Stimulated activated CD4-positive, alpha-beta T cell treated with anti-CD3 and anti-CD28 coated beads, Interleukin-4, amount 100 ng/mL, for 1 hour (primary cell): ENCODE data around the gene RALGAPA2.

Source experiments
- DNase-seq: peaks from one replicate; pipeline ENCODE4 v3.0.0-alpha.2; 2020

RALGAPA2 gene

GRCh38 chr20:20393207-20394120 is 319.0 kb downstream of the RALGAPA2 start:
- DNase-seq = no peak

DNA sequence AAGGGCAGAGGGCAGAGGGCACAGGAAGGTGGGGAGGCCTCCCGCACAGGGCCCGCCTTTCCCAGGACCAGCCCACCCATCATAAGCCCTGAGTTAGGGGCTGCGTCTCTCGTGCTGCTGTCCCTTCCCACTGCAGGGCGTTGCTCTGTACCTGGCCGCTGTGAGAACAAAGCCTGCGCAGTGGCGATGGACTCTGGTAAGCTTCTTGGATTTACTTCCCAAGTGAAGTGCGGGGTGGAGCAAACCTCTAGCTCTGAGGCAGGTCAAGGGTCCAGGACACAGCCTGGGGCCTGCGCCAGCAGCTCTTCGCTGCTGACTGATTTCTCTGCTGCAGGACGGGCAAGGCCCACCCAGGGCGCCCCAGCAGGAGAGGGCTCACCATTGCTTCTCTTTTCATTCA is 320.7 kb downstream of the RALGAPA2 start:
- DNase-seq = no peak

DNA sequence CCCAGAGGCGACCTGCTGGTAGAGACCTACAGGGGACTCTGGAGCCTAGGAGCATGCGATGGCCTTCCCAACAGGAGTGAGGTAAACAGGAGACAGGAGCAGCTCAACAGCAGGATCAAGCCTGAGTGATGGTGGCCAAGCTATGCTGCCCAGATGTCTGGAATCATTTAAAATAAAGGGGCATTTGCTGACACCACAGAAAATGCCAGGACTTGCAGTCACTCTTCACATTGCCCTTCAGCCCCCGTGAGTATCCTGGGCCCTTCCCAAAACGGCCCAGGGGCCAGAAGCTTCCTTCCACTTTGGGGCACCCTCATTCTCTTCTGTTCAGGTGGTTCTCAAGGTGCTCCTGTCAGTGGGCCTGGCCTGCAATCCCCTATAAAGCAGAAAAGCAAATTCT is 321.3 kb downstream of the RALGAPA2 start:
- DNase-seq = no peak

DNA sequence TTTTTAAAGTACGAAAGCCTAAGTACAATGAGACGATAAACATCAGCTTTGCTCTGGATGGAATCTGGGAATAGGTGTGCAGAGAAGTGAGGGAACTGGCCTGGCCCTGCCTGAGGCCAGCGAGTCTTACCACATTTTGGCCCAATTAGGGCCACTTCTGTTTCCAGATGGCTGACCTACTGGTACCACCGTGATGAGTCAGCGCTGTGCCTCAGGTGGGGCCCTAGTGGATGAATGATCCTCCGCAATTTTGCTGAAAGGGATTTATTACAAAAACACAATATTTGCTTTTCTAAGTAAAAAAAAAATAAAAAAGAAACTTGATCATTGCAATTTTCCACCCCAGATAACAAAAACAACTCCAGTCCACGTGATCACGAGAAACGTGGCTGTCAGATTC is 322.1 kb downstream of the RALGAPA2 start:
- no peak for DNase-seq

DNA sequence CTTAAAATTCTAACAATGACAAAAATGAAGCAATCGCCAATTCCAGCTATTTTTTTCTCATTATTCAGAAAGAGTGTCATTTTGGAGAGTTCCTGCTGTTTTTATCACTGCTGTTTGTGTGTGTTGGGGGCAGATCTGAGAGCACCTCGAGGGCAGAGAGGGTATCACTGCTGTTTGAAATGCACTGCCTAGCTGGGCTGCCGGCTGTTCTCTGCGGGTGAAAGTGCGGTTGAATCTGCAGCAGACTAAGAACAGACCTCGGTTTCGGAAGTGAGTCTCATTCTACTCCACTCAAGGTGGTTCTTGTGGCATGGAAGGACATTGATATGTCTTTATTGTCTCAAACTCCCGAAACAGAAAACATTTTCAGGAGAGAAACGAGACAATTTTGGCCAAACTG is 326.3 kb downstream of the RALGAPA2 start:
- no peak for DNase-seq

DNA sequence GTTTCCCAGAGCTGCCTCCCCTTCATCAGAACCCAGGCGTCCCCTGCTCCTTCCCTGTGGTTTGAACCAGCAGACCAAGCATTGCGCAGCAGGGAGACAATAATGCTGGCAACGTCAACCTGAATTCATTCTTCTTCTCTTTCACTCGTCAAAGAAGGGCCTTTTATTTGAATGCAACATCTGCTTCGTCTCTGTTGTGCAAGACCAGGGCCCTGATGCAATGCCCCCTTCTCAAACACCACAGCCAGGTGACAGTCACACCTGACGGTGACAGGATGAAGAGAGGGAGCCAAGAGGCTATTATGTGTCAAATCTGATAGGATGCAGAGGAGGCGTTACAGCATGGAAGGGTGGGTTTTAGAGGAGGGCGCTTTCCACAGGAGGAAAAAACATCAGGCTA is 336.6 kb downstream of the RALGAPA2 start:
- DNase-seq = no peak

DNA sequence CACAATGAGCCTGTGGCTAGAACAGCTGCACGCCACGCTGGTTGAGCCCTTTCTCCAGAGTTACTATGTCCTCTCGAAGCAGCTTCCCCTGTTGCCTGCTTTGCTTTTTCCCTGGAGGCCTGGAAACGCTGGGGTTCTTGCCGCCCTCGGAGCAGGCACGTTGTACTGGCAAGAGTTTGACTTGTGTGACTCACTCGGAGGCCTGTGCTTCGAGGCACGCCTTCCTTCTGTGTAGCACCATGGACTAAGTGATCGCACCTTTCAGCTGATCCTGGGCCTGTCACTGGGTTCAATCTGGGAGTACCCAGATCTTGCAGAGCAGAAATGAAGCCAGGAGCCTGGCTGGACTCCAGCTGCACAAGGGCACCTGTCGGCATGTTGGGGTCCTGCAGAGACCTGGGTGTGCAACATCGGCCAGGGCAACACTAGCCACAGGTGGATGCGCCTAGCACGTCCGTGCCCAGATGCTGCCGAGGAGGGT is 339.3 kb downstream of the RALGAPA2 start:
- no peak for DNase-seq

GRCh38 chr20:20371681-20372080 is 340.8 kb downstream of the RALGAPA2 start:
- DNase-seq = no peak

DNA sequence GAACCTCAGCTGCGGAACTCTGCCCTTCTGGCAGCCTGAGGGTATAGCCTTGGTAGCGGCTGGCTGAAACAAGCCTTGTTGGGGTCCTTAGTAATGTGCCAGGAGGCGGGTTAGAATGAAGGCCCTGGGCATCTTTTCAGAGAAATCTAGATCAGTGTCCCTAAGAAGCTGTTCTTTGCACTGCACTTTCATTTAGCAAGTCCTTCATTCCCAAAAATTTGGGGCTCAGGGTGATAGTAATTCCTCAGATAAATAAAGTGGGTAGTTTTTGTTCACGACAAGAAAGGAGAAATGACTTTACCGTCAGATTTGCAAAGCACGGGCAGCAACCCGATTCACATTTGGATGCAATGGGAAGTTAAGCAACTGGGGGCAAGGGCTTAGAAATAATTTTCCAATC is 341.4 kb downstream of the RALGAPA2 start:
- no peak for DNase-seq

DNA sequence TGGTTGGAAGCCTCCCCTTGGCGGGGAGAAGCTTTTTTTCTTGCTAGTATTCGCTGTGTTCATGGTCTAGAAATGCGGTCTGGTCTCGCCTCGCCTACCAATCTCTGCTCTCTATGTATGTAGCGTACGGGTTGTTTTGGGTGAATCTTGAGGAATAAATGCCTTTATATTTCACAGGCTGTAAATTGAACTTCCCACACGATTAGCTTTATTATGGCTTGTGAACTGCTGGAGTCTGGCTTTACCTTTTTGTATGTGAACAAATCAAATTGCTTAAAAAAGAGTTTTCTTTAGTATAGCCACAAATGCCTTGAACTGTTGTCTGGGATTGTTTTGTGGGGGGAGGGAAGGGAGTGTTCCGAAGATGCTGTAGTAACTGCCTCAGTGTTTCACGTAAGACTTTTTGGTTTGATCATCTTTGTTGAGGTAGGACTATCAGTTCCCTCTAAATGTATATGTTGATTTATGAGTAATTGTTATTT is 342.3 kb downstream of the RALGAPA2 start:
- DNase-seq = no peak

DNA sequence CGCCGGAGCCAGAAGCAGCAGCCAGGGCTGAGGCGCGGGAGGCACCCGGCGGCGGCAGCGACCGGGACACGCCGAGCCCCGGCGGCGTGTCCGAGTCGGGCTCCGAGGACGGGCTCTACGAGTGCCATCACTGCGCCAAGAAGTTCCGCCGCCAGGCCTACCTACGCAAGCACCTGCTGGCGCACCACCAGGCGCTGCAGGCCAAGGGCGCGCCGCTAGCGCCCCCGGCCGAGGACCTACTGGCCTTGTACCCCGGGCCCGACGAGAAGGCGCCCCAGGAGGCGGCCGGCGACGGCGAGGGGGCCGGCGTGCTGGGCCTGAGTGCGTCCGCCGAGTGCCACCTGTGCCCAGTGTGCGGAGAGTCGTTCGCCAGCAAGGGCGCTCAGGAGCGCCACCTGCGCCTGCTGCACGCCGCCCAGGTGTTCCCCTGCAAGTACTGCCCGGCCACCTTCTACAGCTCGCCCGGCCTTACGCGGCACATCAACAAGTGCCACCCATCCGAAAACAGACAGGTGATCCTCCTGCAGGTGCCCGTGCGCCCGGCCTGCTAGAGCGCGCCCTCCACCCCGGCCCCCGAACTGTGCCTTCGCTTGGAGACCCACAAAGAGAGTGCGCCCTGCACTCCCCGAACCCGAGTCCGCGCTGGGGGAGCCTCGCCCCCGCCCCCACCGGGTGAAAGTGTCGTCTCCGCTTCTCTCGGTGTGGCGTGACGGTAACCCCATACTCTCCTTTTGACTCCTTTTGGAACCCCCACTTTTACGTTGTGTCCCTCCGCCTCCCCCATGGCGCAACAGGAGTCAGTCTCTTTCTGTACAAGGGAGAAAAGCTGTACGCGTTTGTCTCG is 343.0 kb downstream of the RALGAPA2 start:
- no peak for DNase-seq

DNA sequence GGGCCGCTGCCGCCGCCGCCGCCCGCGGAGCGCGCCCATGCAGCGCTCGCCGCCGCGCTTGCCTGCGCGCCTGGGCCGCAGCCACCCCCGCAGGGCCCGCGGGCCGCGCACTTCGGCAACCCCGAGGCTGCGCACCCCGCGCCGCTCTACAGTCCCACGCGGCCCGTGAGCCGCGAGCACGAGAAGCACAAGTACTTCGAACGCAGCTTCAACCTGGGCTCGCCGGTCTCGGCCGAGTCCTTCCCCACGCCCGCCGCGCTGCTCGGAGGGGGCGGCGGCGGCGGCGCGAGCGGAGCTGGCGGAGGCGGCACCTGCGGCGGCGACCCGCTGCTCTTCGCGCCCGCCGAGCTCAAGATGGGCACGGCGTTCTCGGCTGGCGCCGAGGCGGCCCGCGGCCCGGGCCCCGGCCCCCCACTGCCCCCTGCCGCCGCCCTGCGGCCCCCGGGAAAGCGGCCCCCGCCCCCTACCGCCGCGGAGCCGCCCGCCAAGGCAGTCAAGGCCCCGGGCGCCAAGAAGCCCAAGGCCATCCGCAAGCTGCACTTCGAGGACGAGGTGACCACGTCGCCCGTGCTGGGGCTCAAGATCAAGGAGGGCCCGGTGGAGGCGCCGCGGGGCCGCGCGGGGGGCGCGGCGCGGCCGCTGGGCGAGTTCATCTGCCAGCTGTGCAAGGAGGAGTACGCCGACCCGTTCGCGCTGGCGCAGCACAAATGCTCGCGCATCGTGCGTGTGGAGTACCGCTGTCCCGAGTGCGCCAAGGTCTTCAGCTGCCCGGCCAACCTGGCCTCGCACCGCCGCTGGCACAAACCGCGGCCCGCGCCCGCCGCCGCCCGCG is 343.8 kb downstream of the RALGAPA2 start:
- DNase-seq = no peak

- no peak for DNase-seq
Measured at GRCh38 chr20:20367575-20368417, 344.6 kb downstream of the RALGAPA2 start, which contains the start of gene INSM1. Gene INSM1, plus strand, starts transcription at chr20:20368104. Its CDS starts 164 bp downstream, at chr20:20368268.

GRCh38 chr20:20366876-20367574 is 345.4 kb downstream of the RALGAPA2 start:
- DNase-seq = no peak

DNA sequence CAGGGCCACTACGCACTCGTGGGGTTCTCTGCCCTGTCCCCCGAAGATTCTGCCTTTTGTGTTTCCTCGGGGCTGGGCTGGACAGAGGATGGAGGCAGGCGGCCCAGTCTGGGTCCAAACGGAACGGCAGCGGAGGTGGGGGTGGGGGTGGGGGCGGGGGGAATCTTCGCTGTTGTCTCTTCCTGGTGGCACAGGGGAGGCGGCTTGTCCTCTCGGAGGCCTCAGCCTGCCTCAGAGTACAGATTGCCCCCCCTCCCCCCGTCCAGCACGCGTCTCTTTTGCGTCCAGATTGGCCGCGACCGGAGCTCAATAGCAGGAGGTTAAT is 345.9 kb downstream of the RALGAPA2 start:
- no peak for DNase-seq

DNA sequence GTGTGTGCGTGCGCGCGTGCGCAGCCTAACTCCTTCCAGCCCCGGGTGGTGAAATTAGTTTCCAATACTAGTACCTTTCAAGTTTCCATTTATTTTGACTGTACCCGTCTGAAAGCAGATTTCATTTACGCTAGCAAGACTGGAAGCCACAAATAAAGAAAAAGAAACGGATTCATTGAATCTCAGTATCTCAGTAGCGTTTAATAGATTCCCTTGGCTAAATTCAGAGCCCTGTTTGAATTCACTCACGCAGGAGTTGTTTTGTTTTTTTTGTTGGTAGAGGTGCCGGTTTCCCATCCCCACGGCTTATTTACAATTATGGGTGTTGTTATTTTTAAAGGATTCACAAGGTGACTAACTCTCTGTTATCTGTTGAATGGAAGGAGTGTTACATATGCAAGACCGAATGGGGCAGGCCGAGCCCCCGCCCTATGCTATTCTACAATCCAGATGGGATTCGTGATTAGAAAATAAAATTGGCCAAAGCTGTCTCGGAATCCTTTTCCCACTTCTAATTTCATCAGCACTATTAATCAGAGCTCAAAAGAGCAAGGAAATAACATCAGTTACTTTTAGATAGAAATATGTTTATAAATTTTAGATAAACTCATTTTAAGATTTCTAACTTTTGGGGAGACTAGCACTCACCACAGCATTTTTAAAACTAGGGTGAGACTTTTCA is 346.8 kb downstream of the RALGAPA2 start:
- DNase-seq = no peak

DNA sequence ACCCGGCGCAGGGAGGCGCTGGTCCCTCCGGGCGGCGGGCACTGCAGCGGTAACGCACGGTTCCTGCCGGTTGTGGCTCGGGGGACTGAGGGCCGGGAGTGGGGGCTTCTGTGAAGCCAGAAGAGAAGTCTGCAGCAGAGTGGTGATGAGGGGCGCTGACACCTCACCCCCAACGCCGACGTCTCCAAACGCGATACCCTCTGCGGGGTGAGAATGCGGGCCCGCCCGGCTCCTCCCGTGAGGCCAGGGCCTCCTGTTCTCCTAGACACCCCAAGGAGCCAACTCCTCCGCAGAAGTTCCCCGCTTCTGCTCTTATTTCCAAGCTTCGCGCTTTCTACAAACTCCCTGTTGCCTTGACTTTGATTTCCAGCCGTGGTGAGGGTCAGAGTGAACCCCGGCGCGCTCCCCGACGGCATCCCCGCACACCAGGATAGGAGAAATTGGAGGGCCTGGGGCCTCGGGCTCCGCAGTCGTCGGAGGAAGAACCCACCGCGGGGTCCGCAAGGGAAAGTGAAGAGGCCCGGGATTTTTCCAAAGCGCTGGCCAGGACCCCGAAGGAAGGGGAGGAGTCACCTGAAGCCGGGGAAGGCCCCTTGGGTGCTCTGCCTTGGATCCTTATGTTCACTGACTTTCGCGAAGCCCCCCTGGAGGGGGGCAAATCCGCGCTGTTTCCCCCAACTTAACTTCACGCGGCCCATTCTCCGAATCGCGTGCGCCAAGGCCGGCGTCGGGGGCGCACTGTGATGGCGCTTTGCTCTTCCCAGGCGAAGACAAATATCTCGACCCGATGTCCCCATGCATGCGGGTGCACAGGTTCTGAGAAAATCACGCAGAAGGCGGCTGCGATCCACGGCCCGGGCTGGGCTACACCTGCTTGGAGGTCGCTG is 347.6 kb downstream of the RALGAPA2 start:
- DNase-seq = no peak

DNA sequence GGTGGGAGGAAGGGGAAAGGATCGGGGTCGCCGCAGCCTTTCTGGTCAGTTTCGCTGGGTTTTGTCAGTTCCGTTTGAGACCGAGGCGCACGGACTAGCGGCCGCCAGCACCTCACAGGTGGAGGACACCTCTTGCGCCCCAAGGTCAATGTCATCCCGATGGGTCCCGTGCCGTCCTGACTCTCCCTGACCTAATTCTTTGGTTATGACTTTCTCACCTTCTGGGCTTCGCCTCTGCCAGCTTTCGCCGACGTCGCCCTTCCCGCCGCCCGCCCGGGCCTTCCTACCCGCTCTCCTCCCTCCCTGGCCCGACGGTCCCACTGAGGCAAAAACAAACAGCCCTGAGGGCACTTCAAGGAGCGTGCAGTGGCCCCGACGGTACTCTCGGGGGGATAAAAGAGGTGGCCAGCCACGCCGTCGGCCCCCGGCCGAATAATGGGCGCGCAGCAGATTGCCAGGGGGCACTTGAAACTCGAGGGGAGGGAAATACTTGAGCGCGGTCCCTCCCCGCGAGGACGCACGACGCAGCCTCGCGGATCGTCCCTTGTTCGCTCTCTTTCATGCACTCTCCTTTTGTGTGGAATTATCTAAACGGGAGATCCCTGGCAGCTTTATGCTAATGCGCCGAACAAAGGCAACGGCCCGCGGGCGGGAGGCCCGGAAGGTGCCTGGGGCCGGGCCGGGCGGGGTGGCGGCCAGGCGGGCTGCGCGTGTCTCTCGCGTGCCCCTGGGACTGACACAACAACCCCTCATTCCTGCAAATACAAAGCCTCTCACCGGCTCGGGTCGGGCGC is 348.4 kb downstream of the RALGAPA2 start:
- DNase-seq = no peak

DNA sequence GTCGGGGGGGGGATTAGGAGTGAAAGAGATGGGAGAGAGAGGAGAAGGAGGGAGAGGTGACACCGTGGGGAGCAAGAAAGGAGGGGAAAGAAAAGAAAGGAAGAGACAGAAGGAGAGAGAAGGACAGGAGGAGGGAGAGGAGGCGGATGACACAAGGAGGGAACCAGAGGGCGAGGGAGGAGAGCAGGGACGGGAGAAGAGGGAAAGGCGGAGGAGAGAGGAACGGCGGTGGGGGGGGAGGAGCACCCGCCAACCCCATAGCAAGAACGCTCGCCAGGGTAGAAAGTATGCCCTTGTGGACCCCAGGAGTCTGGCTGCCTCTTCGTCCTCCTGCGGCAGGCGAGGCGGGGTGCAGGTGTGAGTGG is 349.0 kb downstream of the RALGAPA2 start:
- no peak for DNase-seq
